IMR-90 (cell line): ENCODE data around the gene RNU2-1.

Experiments used
- BHLHE40 ChIP-seq: fragments of 150-350 bp; IDR thresholded peaks from 2 replicates; pipeline ENCODE4 v1.6.1; 2016; ENCODE audit warnings: mild to moderate bottlenecking, low read depth, low read length
- CEBPB ChIP-seq: IDR thresholded peaks from 2 replicates; pipeline ENCODE4 v1.6.1; 2012; ENCODE audit warnings: low read depth, low read length, improper control_type of control experiment
- CHD1 ChIP-seq: IDR thresholded peaks from 2 replicates; pipeline ENCODE4 v1.6.1; 2012; ENCODE audit warnings: low read depth, low read length, improper control_type of control experiment
- FOS ChIP-seq: fragments of 150-350 bp; IDR thresholded peaks from 2 replicates; pipeline ENCODE4 v1.6.1; 2016; ENCODE audit warnings: low read depth, low read length
- MAFK ChIP-seq: IDR thresholded peaks from 2 replicates; pipeline ENCODE4 v1.6.1; 2012; ENCODE audit warnings: low read depth, low read length, improper control_type of control experiment
- MAZ ChIP-seq: IDR thresholded peaks from 2 replicates; pipeline ENCODE4 v1.6.1; 2012; ENCODE audit warnings: low read depth, mild to moderate bottlenecking, low read length, improper control_type of control experiment, moderate library complexity, borderline replicate concordance
- NFE2L2 ChIP-seq: fragments of 150-350 bp; IDR thresholded peaks from 2 replicates; pipeline ENCODE4 v1.6.1; 2016; ENCODE audit warnings: low read depth, mild to moderate bottlenecking, low read length
- POLR2A ChIP-seq: IDR thresholded peaks from 2 replicates; pipeline ENCODE4 v1.6.1; 2012; ENCODE audit warnings: mild to moderate bottlenecking, low read depth, low read length
- RAD21 ChIP-seq: IDR thresholded peaks from 2 replicates; pipeline ENCODE4 v1.6.1; 2012; ENCODE audit warnings: low read length, improper control_type of control experiment
- RFX5 ChIP-seq: IDR thresholded peaks from 2 replicates; pipeline ENCODE4 v1.8.0; 2012; ENCODE audit warnings: low read depth, mild to moderate bottlenecking, low read length, moderate library complexity
- TF ChIP-seq, protein P1 (sequence below): conservative IDR thresholded peaks from 2 replicates; pipeline ENCODE4 v1.5.1; 2012; ENCODE audit warnings: mild to moderate bottlenecking, low read depth, low read length, improper control_type of control experiment
- TF ChIP-seq, protein P2 (sequence below): fragments of 150-350 bp; IDR thresholded peaks from 2 replicates; pipeline ENCODE4 v1.6.1; 2017; ENCODE audit warnings: mild to moderate bottlenecking, antibody characterized with exemption, low read length, low read depth
- TF ChIP-seq, protein P3 (sequence below): fragments of 150-350 bp; IDR thresholded peaks from 2 replicates; pipeline ENCODE4 v1.6.1; 2016; ENCODE audit warnings: low read depth, mild to moderate bottlenecking, low read length, moderate library complexity, borderline replicate concordance

DNA sequence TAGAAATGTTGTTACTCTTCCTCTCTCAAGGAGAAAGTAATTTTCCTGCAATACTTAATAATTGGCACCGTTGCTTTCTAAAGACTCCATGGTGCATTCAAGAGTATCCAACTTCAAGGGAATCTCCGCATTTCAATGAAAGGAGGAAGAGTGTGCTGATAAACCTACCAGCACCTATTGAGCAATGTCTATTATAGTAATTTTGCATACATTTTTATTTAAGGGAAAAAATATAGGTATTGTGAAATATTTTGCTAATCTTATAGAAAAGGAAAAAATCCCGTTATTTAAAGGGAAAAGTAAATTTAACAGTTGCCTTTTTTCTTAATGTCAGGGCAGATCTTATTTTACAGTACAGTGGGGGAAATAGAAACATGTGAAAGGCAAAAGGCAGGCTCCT lies 23.2 kb downstream of the RNU2-1 start:
- TF ChIP-seq, protein P1, sequence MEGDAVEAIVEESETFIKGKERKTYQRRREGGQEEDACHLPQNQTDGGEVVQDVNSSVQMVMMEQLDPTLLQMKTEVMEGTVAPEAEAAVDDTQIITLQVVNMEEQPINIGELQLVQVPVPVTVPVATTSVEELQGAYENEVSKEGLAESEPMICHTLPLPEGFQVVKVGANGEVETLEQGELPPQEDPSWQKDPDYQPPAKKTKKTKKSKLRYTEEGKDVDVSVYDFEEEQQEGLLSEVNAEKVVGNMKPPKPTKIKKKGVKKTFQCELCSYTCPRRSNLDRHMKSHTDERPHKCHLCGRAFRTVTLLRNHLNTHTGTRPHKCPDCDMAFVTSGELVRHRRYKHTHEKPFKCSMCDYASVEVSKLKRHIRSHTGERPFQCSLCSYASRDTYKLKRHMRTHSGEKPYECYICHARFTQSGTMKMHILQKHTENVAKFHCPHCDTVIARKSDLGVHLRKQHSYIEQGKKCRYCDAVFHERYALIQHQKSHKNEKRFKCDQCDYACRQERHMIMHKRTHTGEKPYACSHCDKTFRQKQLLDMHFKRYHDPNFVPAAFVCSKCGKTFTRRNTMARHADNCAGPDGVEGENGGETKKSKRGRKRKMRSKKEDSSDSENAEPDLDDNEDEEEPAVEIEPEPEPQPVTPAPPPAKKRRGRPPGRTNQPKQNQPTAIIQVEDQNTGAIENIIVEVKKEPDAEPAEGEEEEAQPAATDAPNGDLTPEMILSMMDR: no peak
- TF ChIP-seq MAZ: no peak
- TF ChIP-seq CHD1: no peak
- no peak for TF ChIP-seq MAFK
- TF ChIP-seq, protein P2, sequence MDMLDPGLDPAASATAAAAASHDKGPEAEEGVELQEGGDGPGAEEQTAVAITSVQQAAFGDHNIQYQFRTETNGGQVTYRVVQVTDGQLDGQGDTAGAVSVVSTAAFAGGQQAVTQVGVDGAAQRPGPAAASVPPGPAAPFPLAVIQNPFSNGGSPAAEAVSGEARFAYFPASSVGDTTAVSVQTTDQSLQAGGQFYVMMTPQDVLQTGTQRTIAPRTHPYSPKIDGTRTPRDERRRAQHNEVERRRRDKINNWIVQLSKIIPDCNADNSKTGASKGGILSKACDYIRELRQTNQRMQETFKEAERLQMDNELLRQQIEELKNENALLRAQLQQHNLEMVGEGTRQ: no peak
- TF ChIP-seq, protein P3, sequence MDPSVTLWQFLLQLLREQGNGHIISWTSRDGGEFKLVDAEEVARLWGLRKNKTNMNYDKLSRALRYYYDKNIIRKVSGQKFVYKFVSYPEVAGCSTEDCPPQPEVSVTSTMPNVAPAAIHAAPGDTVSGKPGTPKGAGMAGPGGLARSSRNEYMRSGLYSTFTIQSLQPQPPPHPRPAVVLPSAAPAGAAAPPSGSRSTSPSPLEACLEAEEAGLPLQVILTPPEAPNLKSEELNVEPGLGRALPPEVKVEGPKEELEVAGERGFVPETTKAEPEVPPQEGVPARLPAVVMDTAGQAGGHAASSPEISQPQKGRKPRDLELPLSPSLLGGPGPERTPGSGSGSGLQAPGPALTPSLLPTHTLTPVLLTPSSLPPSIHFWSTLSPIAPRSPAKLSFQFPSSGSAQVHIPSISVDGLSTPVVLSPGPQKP: no peak
- no peak for TF ChIP-seq RFX5
- TF ChIP-seq POLR2A: no peak
- TF ChIP-seq BHLHE40: no peak
- no peak for TF ChIP-seq RAD21
- TF ChIP-seq FOS: no peak
- peak; percentile 65 for TF ChIP-seq CEBPB
- TF ChIP-seq NFE2L2: no peak
